ENCODE results near the gene LRRC7. TPM values are rescaled to one million over a fixed set of nuclear protein-coding genes. Genes with fewer than 3 reads are reported as not detected.

LRRC7 gene
- total RNA-seq, 4 donors from 2014 or later = 0.11 to 0.88 (median 0.36) TPM

- no peak overlapping the region for H3K4me3 ChIP-seq (ENCODE audit: low read depth, poor library complexity, severe bottlenecking)
- DNase-seq (ENCODE audit: low spot score in 2 of 2) = no peak
- intact Hi-C loops (cut with DNase I; ENCODE audit: low total_unique reads) = no loop called here
- TF ChIP-seq POLR2A (IDR thresholded peaks at IDR 0.05) = no peak
- TF ChIP-seq CTCF (IDR thresholded peaks at IDR 0.05) = no peak
Measured at GRCh38 chr1:70005386-70006034, 437.8 kb downstream of the LRRC7 start.

- 72 to 83% methylated on average over 2 of the region's 2 CpGs for WGBS, 2 donors
- intact Hi-C loops (cut with DNase I; ENCODE audit: low total_unique reads) = no loop called here
Measured at GRCh38 chr1:70008660-70009059, 440.9 kb downstream of the LRRC7 start.

GRCh38 chr1:70017770-70018169, 450.0 kb downstream of the LRRC7 start:
- intact Hi-C loops (cut with DNase I; ENCODE audit: low total_unique reads) = no loop called here
- TF ChIP-seq POLR2A (IDR thresholded peaks at IDR 0.05) (no peak), CTCF (IDR thresholded peaks at IDR 0.05) (no peak)
- H3K4me3 ChIP-seq (ENCODE audit: low read depth, poor library complexity, severe bottlenecking) = no peak overlapping the region

More at GRCh38 chr1:70008660-70009059, 440.9 kb downstream of the LRRC7 start:
- DNase-seq (ENCODE audit: low spot score in 2 of 2) = no peak
- no peak for TF ChIP-seq CTCF (IDR thresholded peaks at IDR 0.05)
- TF ChIP-seq POLR2A (IDR thresholded peaks at IDR 0.05) = no peak
- no peak overlapping the region for H3K4me3 ChIP-seq (ENCODE audit: low read depth, poor library complexity, severe bottlenecking)

GRCh38 chr1:70024272-70024671, 456.6 kb downstream of the LRRC7 start:
- H3K4me3 ChIP-seq (ENCODE audit: low read depth, poor library complexity, severe bottlenecking) = no peak overlapping the region
- TF ChIP-seq POLR2A (IDR thresholded peaks at IDR 0.05) = no peak
- no peak for TF ChIP-seq CTCF (IDR thresholded peaks at IDR 0.05)
- WGBS, 2 donors = 88 to 94% methylated on average over 1 of the region's 1 CpG
- intact Hi-C loops (cut with DNase I; ENCODE audit: low total_unique reads) = no loop called here
- DNase-seq (ENCODE audit: low spot score in 2 of 2) = no peak

More at GRCh38 chr1:70017770-70018169, 450.0 kb downstream of the LRRC7 start:
- no peak for DNase-seq (ENCODE audit: low spot score in 2 of 2)

- no peak for DNase-seq (ENCODE audit: low spot score in 2 of 2)
- TF ChIP-seq POLR2A (IDR thresholded peaks at IDR 0.05) (no peak), CTCF (IDR thresholded peaks at IDR 0.05) (no peak)
- H3K4me3 ChIP-seq (ENCODE audit: low read depth, poor library complexity, severe bottlenecking) = no peak overlapping the region
- intact Hi-C loops (cut with DNase I; ENCODE audit: low total_unique reads) = no loop called here
Measured at GRCh38 chr1:70025052-70025451, 457.3 kb downstream of the LRRC7 start.

GRCh38 chr1:70025846-70026245, 458.1 kb downstream of the LRRC7 start:
- TF ChIP-seq POLR2A (IDR thresholded peaks at IDR 0.05) (no peak), CTCF (IDR thresholded peaks at IDR 0.05) (no peak)
- no peak overlapping the region for H3K4me3 ChIP-seq (ENCODE audit: low read depth, poor library complexity, severe bottlenecking)
- DNase-seq (ENCODE audit: low spot score in 2 of 2) = no peak
- intact Hi-C loops (cut with DNase I; ENCODE audit: low total_unique reads) = no loop called here
